Measurements from ENCODE around the gene CA5A.
"Not testable (repeated sequence)": the region's sequence is repeated elsewhere in the genome, so short reads cannot be mapped to it uniquely, and the experiment has no call there.

Gene CA5A

GRCh38 chr16:87936375-87937230 is at the start of gene CA5A:
Gene CA5A, minus strand, starts transcription at chr16:87936529. Its CDS starts 79 bp downstream, at chr16:87936450.
- DNase-seq: no peak

DNA sequence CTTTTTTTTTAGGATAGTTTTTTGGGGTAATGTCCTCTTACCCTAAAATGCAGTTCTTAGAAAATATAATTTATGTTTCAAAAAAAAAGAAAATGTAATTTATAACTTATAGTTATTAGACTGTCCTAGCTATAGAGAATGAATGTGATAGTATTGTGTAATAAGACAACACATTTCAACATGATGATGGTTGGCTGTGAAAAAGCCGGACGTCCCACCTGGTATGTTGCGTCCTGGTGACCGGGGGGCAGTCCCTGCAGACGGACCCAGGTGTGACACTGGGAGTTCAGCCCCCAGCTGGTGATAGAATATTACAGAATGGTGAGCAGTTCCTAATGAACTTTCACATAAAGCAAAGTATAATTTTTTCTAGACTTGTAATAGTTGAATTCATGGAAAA is 49.2 kb upstream of the CA5A start:
- not testable (repeated sequence) for DNase-seq

- DNase-seq: no peak
Observed at GRCh38 chr16:87984632-87985267, 48.4 kb upstream of the CA5A start.

GRCh38 chr16:87984180-87984579 is 47.9 kb upstream of the CA5A start:
- not testable (repeated sequence) for DNase-seq

- peak in 1 of 2 donors; percentile 34 for DNase-seq
Observed at GRCh38 chr16:87983737-87984097, 47.4 kb upstream of the CA5A start.

GRCh38 chr16:87983072-87983736 is 46.9 kb upstream of the CA5A start:
- not testable (repeated sequence) for DNase-seq

DNA sequence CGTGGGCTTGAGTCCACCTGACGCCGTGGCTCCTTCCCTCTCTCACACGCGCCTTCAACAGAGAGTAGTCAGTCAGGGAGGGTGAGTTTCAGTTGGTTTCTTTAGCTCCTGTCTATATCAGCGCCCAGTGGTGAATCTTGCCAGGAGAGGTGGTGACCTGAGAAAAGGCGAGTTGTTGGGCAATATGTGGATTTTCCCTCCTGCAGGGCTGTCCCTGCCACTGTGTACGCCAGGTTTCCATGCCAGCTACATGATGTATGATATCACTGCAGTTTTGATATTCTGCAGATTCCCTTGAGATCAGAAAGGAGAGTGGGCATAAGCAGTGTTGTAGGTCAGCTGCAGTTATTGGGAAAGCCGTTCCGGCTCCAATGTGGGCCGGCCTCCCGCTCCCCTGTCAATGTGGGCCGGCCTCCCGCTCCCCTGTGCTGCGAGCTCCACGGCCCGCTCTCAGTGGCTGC is 46.3 kb upstream of the CA5A start:
- DNase-seq: no peak

DNA sequence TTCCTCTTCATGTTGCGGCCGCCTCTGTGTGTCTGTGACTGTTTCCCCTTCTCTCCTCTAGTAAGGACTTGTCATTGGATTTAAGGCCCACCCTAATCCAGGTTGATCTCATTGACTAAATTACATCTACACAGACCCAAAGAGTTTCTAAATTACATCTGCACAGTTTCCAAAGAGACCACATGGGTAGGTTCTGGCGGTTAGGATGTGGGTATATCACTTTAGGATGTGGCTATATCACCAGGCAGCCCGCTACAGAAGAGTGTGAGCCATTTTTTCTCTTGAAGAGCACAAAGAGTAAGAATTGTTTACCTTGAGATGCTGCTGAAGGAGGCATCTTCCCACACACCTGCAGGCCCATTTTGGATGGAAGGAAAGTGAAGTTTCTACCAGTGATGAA is 45.0 kb upstream of the CA5A start:
- not testable (repeated sequence) for DNase-seq

GRCh38 chr16:87979911-87980630 is 43.7 kb upstream of the CA5A start:
- DNase-seq: not testable (repeated sequence)

GRCh38 chr16:87979352-87979751 is 43.0 kb upstream of the CA5A start:
- no peak for DNase-seq

- DNase-seq: no peak
Observed at GRCh38 chr16:87978127-87978526, 41.8 kb upstream of the CA5A start.

- no peak for DNase-seq
Observed at GRCh38 chr16:87976665-87977064, 40.3 kb upstream of the CA5A start.

DNA sequence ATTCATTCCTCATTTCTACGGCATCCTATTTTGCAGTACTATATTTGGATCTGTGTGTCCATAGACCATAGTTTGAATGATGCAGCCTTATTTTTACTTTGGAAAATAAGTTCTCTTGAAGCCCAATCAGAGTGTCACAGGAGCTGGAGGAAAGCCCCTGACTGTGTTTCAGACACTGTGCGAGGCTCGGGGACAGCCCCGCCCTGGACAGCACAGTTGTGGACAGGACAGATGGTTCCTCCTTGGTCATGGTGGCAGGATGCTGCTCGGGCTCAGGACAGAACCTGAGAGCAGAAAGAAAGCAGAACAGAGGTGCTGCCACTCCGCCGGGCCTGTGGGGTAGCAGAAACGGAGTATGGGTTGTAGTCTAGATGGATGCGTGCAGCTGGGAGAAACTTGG is 37.8 kb upstream of the CA5A start:
- no peak for DNase-seq

DNA sequence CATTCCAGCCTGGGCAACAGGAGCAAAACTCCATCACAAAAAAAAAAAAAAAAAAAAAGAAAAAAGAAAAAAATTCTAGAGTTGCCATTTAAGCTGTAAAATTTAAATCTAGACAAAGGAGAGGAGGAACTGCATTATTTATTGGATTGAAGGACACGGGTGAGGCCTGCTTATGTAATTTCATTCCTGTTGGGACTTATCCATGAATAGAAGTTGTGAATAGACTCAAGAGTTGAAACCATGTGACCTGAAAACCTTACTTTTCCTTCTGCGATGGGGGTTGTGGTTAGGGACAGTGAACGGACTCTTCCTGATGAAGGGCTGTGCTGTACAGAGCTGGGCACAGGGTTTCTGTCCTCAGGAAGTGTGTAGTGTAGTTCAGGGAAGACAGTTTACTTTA is 37.4 kb upstream of the CA5A start:
- no peak for DNase-seq

DNA sequence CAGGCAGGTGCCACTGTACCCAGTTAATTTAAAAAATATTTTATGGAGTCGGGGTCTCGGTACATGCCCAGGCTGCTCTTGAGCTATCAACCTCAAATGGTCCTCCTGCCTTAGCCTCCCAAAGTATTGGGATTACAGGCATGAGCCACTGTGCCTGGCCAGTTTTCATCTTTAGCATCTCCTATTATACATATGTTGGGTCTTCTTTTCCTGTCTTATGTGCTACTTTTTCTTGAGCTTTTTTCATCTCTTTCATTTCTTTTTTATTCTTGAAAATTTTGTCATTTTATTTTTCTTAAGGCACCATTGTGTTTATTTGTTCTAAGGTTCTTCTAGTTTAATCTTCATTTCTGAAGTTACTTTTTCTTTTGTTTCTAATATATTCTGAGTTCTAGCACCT is 35.6 kb upstream of the CA5A start:
- no peak for DNase-seq

DNA sequence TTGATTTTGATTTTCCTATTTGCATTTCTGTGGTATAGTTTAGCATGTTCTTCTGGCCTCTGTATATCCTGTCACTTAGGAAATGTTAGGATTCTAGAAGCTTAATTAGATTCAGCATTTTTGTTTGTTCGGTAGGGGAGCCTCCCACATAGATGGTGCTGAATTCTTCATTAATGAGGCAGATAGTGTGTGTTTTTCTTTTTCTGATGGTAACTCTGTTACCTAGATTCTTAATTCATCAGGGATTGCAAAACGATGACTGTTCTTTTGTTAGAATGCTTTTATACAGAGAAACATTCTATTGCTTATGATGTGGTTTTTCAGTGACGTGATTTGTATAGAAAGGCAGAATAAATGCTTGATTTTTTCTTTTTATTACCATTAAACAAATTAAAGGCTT is 33.9 kb upstream of the CA5A start:
- no peak for DNase-seq

GRCh38 chr16:87968541-87968940 is 32.2 kb upstream of the CA5A start:
- DNase-seq: no peak

GRCh38 chr16:87966685-87967185 is 30.4 kb upstream of the CA5A start:
- DNase-seq: no peak

DNA sequence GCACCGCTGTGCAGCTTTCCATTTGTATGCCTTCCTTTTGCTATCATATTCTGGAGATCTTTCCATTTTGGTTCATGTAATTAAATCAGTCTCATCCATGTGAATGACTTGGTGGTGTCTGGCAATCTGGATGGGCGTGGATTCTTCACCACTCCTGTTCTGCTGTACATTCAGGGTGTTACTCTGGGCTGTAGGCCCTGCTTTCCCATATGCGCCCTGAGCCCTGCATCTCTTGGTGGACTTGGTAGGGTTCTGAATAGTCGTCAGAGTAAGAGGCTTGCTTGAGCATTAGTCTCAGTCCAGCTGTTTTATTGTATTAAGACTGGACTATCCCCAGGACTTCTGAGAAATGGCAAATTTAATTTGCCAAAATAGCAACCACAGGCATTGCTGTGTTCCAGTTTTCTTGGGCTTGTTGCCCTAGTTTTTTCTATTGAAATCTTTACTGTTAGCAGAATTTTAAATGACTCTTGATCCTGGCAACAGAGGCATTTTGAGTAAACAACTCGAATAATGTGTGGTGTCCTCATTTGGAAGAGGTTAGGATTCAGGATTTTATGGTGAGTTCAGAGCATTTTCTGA is 29.8 kb upstream of the CA5A start:
- no peak for DNase-seq

- no peak for DNase-seq
Observed at GRCh38 chr16:87965417-87965816, 29.1 kb upstream of the CA5A start.

DNA sequence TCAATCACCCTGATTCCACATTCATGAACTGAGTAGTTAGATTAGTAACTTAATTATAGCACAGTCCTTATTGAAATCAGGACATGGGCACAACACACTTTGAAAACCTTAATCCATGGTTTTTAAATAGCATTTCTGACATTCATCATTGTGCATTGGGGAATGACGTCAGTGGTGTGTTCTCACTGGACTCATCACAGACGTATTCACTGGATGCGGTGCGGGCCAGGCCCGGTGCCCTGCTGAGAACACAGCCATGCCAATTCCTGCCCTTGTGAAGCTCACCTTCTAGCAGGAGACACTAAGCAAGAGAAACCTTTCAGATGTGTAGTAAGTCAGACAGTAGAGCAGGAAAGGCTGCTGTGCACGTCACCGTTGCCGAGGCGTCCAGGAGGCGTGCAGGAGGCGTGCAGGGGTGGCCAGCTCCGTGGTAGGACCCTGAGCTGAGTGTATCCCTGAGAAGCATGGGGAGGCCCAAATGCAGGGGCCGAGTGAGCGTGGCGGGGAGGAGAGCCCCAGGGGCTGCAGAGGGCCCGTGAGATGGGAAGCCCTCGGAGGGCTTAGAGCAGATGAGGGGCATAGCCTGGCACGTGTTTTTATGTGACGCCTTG is 27.8 kb upstream of the CA5A start:
- no peak for DNase-seq

GRCh38 chr16:87963400-87963799 is 27.1 kb upstream of the CA5A start:
- DNase-seq: peak; percentile 72 to 73

All from stimulated activated CD4-positive, alpha-beta T cell treated with anti-CD3 and anti-CD28 coated beads, Interleukin-2, amount 100 ng/mL, for 24 hours (primary cell).